Measurements from ENCODE around the gene RASL11B.

The RASL11B gene

DNA sequence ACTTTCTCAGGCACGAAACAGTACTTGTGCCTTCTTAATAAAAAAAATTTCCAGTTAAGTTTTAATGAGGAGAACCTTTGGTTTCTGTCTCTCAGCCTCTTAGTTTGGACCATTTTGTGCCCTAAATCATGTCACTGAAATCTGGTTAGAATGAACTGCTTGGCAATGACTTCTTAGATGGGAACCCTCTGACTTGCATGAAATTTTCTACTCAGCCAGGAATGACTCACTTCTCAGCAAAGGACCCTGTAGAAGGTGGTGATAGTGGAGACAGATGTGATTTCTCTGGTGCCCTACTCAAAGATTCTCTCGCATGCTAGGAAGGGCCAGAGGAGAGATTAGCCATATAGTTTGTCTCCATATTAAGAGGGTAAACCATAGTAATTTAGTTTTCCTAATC is 50.5 kb downstream of the RASL11B start:
- in situ Hi-C loops (cut with HindIII; ENCODE audit: low sequenced_read_pairs) = no loop called here

DNA sequence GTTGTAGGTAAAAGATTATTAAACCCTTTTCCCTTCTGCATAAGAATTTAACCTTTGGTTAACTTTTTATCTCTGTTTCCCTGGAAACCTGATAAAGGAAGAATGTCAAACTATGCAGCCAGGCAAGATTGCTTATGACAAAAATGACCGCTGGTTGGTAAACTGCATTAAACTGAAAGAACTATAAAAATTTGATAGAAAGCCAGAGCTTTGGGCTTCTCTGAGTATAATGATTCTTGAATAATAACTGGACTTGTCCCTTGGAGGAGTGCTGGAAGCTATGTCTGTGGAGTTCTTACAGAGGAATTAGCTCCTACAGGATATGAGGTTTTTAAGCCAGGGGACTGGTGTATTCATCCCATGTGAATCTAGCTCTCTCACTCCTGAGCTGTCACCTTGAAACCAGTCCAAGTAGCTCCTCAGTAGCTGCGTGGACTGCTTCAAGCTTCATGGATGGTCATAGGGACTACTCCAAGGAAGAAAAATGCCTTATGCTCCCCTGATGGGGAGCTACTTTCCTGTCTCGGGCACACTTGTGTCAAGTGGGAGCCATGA is 52.0 kb downstream of the RASL11B start:
- in situ Hi-C loops (cut with HindIII; ENCODE audit: low sequenced_read_pairs) = no loop called here

DNA sequence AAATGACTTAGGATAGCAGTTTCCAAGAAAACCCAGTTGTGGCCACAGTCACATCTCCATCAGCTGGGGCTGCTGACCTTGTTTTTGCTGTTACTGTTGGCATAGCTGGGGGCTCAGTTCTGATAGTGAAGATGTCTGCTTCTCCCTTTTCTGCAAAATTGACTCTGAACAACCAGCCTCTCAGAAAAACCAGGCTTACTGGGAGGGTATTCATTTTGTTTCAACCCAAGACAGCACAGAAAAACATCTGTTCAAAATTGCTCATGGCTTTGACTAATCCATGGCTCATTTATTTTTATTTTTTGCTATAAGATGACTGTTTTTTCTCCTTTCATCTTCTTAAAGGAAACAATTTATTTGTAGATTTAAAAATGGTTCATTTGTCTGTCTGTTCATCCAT is 53.1 kb downstream of the RASL11B start:
- in situ Hi-C loops (cut with HindIII; ENCODE audit: low sequenced_read_pairs) = no loop called here

DNA sequence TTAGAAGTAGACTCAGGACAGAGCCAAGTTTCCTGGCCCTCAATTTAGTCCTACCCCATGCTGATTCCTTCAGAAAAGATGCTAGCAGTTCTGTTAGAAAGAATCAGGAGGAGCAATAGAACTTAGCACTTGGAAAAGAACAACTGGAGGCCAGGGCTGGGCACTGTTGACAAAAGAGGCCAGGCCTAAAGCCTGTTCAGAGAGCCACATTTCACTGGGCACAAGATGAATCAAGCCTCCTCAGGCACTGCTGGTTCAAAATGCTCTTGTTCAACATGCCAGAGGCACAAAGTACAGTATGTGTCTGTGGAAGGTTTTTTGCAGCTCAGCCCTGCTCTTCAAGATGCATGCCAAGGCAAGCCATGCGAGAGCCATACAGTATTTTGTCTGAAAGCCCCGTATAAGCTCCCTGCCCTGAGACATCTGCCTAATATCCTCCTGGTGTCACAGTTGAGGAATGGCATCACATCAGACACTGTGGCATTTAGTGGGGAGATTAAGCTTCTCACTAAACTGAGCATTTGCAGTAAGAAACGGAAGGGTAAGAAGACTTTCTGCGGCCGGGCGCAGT is 53.7 kb downstream of the RASL11B start:
- in situ Hi-C loops (cut with HindIII; ENCODE audit: low sequenced_read_pairs) = no loop called here
